WI38 (cell line): ENCODE data around the gene MYRF.

Experiments
- H3K4me3 ChIP-seq: 2 replicates; pipeline ENCODE4 v1.5.1; 2011; ENCODE audit warnings: low read depth, mild to moderate bottlenecking, control low read depth, low read length
- TF ChIP-seq, protein P1 (sequence below): IDR thresholded peaks from 2 replicates; pipeline ENCODE4 v1.5.1; 2012; ENCODE audit warnings: low read depth, mild to moderate bottlenecking, control low read depth, low read length

MYRF gene

DNA sequence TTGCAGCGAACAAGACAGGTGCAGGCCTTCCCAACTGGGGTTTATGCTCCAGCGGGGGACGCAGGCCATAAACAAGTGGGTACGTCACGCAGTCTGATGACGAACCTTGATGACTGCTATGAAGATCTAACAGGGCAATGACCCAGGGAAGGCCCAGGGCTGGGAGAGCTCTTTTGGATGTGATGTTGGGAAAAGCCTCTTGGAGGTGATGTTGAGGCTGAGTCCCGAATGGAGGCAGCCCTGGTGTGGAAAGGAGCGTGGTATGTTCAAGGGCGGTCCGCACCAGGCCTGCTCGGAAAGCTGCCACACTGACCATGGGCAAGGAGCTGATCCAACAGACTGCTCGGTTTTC is 81.5 kb downstream of the MYRF start:
- no peak overlapping the region for H3K4me3 ChIP-seq
- TF ChIP-seq, protein P1, sequence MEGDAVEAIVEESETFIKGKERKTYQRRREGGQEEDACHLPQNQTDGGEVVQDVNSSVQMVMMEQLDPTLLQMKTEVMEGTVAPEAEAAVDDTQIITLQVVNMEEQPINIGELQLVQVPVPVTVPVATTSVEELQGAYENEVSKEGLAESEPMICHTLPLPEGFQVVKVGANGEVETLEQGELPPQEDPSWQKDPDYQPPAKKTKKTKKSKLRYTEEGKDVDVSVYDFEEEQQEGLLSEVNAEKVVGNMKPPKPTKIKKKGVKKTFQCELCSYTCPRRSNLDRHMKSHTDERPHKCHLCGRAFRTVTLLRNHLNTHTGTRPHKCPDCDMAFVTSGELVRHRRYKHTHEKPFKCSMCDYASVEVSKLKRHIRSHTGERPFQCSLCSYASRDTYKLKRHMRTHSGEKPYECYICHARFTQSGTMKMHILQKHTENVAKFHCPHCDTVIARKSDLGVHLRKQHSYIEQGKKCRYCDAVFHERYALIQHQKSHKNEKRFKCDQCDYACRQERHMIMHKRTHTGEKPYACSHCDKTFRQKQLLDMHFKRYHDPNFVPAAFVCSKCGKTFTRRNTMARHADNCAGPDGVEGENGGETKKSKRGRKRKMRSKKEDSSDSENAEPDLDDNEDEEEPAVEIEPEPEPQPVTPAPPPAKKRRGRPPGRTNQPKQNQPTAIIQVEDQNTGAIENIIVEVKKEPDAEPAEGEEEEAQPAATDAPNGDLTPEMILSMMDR: no peak

DNA sequence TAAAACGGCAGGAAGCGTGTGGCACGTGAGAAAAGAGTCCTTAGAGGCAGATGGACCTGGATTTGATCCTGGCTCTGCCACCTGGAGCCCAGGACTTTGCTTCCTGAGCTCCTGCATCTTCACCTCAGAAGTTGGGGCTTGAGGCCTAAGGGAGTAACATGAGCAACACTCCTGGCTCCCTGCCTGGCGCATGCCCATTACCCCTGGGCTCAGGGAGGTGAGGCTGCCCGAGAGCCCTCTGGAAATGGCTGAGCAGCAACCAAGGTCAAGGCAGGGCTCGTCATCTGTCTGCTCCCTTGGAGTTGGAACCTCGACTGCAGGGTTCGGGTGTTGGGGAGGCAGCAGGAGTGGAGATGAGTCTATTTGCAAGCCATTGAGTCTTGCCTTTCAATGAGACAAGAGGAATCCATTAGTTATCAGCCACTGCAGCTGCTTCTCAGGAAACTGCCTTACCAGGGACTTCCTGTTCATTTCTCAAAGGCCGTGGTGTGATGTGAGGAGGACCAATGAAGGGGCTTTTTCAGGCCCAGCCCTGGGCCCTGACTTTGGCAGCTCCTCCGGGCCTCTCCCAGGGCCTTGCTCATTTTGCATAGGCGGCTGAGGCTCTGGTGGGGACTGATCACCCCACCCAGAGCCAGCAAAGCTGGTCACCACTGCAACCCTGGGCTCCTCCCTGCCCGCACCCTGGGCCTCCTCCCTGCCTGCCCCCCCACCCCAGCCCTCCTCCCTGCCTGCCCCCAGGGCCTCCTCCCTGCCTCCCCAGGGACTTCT is 82.0 kb downstream of the MYRF start:
- TF ChIP-seq, protein P1: no peak
- H3K4me3 ChIP-seq: no peak overlapping the region

DNA sequence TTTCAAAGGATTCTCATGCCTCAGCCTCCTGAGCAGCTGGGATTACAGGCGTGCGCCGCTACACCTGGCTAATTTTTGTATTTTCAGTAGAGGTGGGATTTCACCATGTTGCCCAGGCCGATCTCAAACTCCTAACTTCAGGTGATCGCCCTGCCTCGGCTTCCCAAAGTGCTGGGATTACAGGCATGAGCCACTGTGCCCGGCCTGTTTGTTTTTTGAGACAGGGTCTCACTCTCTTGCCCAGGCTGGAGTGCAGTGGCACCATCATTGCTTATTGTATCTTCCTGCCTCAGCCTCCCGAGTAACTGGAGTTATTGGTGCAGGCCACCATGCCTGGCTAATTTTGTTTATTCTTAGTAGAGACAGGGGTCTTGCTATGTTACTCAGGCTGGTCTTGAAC is 83.8 kb downstream of the MYRF start:
- H3K4me3 ChIP-seq: no peak overlapping the region
- TF ChIP-seq, protein P1: no peak

DNA sequence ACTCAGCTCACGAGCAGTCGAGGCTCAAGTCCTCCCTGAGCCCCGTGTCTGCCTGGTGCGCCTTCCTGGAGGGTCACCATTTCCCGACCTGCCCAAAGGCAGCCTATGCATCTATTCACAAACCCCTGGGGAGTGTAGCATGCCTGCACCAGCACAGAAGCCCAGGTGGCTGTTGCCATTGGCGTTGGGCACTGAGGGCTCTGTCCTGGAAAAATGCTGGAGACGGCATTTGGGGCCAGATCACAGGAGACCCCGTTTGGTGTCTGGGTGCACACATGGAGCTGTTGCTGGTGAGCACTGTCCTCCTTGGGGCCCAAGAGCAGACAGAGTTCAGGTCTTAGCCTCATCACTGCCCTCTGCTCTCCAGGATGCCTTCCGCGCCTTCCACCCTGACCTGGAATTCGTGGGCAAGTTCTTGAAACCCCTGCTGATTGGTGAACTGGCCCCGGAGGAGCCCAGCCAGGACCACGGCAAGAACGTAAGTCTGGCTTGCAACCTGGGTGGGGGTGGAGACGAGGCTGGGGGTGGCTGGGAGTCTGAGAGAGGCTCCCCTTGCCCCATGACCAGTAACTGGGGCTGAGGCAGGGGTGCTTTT is 85.1 kb downstream of the MYRF start:
- no peak overlapping the region for H3K4me3 ChIP-seq
- TF ChIP-seq, protein P1: no peak
